Esophagus squamous epithelium (tissue), 5 donors: ENCODE results near the gene HNRNPAB. TPM values are rescaled to one million over a fixed set of nuclear protein-coding genes. Genes with fewer than 3 reads are reported as not detected.

ENCODE experiments used
- DNase-seq: peaks from one replicate; lab custom pipeline; 2025; lab: John Stamatoyannopoulos, UW
- H3K27ac ChIP-seq, 4 donors: fragments of 200-600 bp; sonication (generic); one replicate each; pipeline ENCODE4 v1.5.1; 2016 to 2019; ENCODE audit warnings: mild to moderate bottlenecking in 1 of 4
- H3K27me3 ChIP-seq, 4 donors: fragments of 200-600 bp; sonication (generic); 1 replicate in 3 of 4; 2 replicates in 1 of 4; pipeline versions ENCODE4 v1.5.1 to v1.6.0; 2017 to 2021; ENCODE audit warnings: antibody characterized with exemption in 1 of 4
- H3K36me3 ChIP-seq, 3 donors: fragments of 200-600 bp; sonication (generic); one replicate each; pipeline ENCODE4 v1.5.1; 2016 to 2019
- H3K4me1 ChIP-seq, 3 donors: fragments of 200-600 bp; sonication (generic); one replicate each; pipeline ENCODE4 v1.5.1; 2017 to 2019
- H3K4me3 ChIP-seq, 4 donors: fragments of 200-600 bp; sonication (generic); 1 replicate in 3 of 4; 2 replicates in 1 of 4; pipeline ENCODE4 v1.5.1; 2016 to 2019; ENCODE audit warnings: mild to moderate bottlenecking in 2 of 4, moderate library complexity in 1 of 4
- H3K9me3 ChIP-seq, 3 donors: fragments of 200-600 bp; sonication (generic); one replicate each; pipeline ENCODE4 v1.5.1; 2016 to 2019
- CTCF ChIP-seq, 6 experiments: fragments of 450-650 bp in 4 of 6; fragments of 200-600 bp in 2 of 6; sonication (generic) in 2 of 6; IDR thresholded peaks; one replicate each; pipeline ENCODE4 v1.5.1; 2016 to 2019; ENCODE audit warnings: antibody characterized with exemption in 6 of 6, mild to moderate bottlenecking in 4 of 6, moderate library complexity in 4 of 6
- POLR2A ChIP-seq, 4 donors: fragments of 450-650 bp; IDR thresholded peaks; one replicate each; pipeline ENCODE4 v1.6.1; 2017; ENCODE audit warnings: antibody characterized with exemption in 4 of 4, mild to moderate bottlenecking in 4 of 4, moderate library complexity in 3 of 4
- WGBS, 2 donors: methylation state at CpG; one replicate each; pipeline ENCODE4 v1.1.5; 2018; 5-methylcytosine and 5-hydroxymethylcytosine counted together
- intact Hi-C: fragments of 100-400 bp; cut with DNase I; formaldehyde crosslinking; loops from one replicate; pipeline ENCODE4 v1.15.0; 2022
- total RNA-seq, 4 donors: library from RNA; depleted of rRNA; stranded (reverse); fragments of >200 nt; gene quantifications; one replicate each; pipeline ENCODE4 v1.1.0, GENCODE V29; 2016
- donor health status: DM: yes; HTN: yes; CAD: no.

HNRNPAB gene
- total RNA-seq, 4 donors from 2014 or later, result 123 to 150 (median 135) TPM

GRCh38 chr5:178240766-178241165 is 36.4 kb downstream of the HNRNPAB start:
- H3K4me1 ChIP-seq, result peaks cover 16 to 58% (median 24%) of the 10 kb centered on the region in 3 donors

GRCh38 chr5:178241231-178241663 is 36.9 kb downstream of the HNRNPAB start:
- WGBS, 2 donors, result 40 to 67% methylated on average over 1 to 3 of the region's 8 CpGs
- no peaks in the 10 kb centered on the region for H3K36me3 ChIP-seq
- no peaks in the 10 kb centered on the region for H3K9me3 ChIP-seq
- H3K27ac ChIP-seq, result peak overlapping the region in 2 of 4 donors; percentile 63 to 77
- H3K27me3 ChIP-seq, result peaks cover 0 to 7% (median 0%) of the 10 kb centered on the region in 4 donors
- intact Hi-C loops, result no loop called here
- TF ChIP-seq CTCF (IDR thresholded peaks at IDR 0.05) (no peak), POLR2A (IDR thresholded peaks at IDR 0.05) (no peak)
- no peak for DNase-seq
- H3K4me1 ChIP-seq, result peaks cover 16 to 55% (median 24%) of the 10 kb centered on the region in 3 donors
- H3K4me3 ChIP-seq, result no peak overlapping the region

More at GRCh38 chr5:178240766-178241165, 36.4 kb downstream of the HNRNPAB start:
- 59 to 69% methylated on average over 4 to 8 of the region's 9 CpGs for WGBS, 2 donors
- TF ChIP-seq POLR2A (IDR thresholded peaks at IDR 0.05) (no peak), CTCF (IDR thresholded peaks at IDR 0.05) (no peak)
- no peak overlapping the region for H3K4me3 ChIP-seq
- intact Hi-C loops, result no loop called here
- DNase-seq, result no peak
- peak overlapping the region in 3 of 4 donors; percentile 32 to 77 (median 63) for H3K27ac ChIP-seq
- H3K36me3 ChIP-seq, result no peaks in the 10 kb centered on the region
- no peaks in the 10 kb centered on the region for H3K9me3 ChIP-seq
- peaks cover 0 to 2% (median 0%) of the 10 kb centered on the region in 4 donors for H3K27me3 ChIP-seq

DNA sequence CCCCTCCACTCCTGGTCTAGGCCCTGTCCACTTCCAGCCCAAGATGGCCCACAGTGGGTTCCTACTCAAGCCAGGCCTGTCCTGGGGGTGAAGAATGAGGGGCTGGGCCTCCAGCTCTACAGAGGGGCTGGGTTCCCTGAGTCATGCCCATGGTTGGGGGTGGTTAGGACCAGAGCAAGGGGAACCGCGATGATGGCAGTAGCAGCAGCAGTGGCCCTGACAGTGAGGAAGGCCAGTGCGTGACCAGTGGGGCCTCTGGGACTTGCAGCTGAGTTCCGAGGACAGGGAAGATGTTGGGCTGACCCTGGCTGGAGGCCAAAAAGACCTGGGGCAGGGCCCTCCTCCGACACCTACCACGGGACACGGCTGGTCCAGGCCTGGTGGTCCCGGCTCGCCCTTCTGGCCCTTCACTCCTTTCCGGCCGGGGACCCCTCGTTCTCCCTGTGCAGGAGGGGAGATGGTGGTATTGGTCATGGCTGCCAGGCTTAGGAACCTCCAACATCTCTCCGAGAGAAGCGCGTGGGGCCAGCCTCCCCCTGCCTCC is 37.4 kb downstream of the HNRNPAB start:
- Histone ChIP-seq H3K9me3 (no peaks in the 10 kb centered on the region), H3K36me3 (no peaks in the 10 kb centered on the region), H3K27me3 (peaks cover 0 to 12% (median 0%) of the 10 kb centered on the region in 4 donors), H3K27ac (peak overlapping the region in 2 of 4 donors; percentile 63 to 77), H3K4me1 (peaks cover 16 to 50% (median 23%) of the 10 kb centered on the region in 3 donors), H3K4me3 (no peak overlapping the region)
- intact Hi-C loops, result no loop called here
- TF ChIP-seq POLR2A (IDR thresholded peaks at IDR 0.05) (no peak), CTCF (IDR thresholded peaks at IDR 0.05) (no peak)
- WGBS, 2 donors, result 68 to 100% methylated on average over 2 to 9 of the region's 15 CpGs
- no peak for DNase-seq

GRCh38 chr5:178242416-178242815 is 38.1 kb downstream of the HNRNPAB start:
- no peaks in the 10 kb centered on the region for H3K9me3 ChIP-seq
- WGBS, 2 donors, result 20 to 76% methylated on average over 1 to 10 of the region's 10 CpGs
- H3K4me3 ChIP-seq, result no peak overlapping the region
- peaks cover 16 to 44% (median 16%) of the 10 kb centered on the region in 3 donors for H3K4me1 ChIP-seq
- peaks cover 0 to 19% (median 0%) of the 10 kb centered on the region in 4 donors for H3K27me3 ChIP-seq
- peak overlapping the region in 1 of 4 donors; percentile 77 for H3K27ac ChIP-seq
- intact Hi-C loops, result no loop called here
- no peak for DNase-seq
- no peaks in the 10 kb centered on the region for H3K36me3 ChIP-seq
- TF ChIP-seq POLR2A (IDR thresholded peaks at IDR 0.05), result no peak

GRCh38 chr5:178244576-178244975 is 40.2 kb downstream of the HNRNPAB start:
- WGBS, 2 donors, result 45 to 66% methylated on average over 2 of the region's 2 CpGs
- TF ChIP-seq POLR2A (IDR thresholded peaks at IDR 0.05) (no peak), CTCF (IDR thresholded peaks at IDR 0.05) (no peak)
- H3K9me3 ChIP-seq, result no peaks in the 10 kb centered on the region
- intact Hi-C loops, result no loop called here
- peaks cover 0 to 19% (median 0%) of the 10 kb centered on the region in 4 donors for H3K27me3 ChIP-seq
- H3K27ac ChIP-seq, result no peak overlapping the region
- H3K4me1 ChIP-seq, result peaks cover 5 to 33% (median 6%) of the 10 kb centered on the region in 3 donors
- H3K36me3 ChIP-seq, result no peaks in the 10 kb centered on the region
- H3K4me3 ChIP-seq, result no peak overlapping the region
- no peak for DNase-seq
